GM23338 (cell line): Measurements from ENCODE around the gene RSAD1. TPM values are rescaled to one million over a fixed set of nuclear protein-coding genes. Genes with fewer than 3 reads are reported as not detected.

Source experiments
- CREB1 ChIP-seq: fragments of 250-450 bp; sonication (Bioruptor Pico); IDR thresholded peaks from 2 replicates; pipeline ENCODE4 v1.5.0; 2020; ENCODE audit warnings: low read depth, mild to moderate bottlenecking, moderate library complexity
- REST ChIP-seq: IDR thresholded peaks from one replicate; pipeline ENCODE4 v1.6.1; 2018; ENCODE audit warnings: antibody characterized with exemption; ENCODE audit not compliant: unreplicated experiment
- ZNF114 ChIP-seq: fragments of 250-450 bp; sonication (Bioruptor Pico); IDR thresholded peaks from 2 replicates; pipeline ENCODE4 v1.5.0; 2020; ENCODE audit warnings: mild to moderate bottlenecking, moderate library complexity
- polyA plus RNA-seq: library from polyadenylated mRNA; unstranded; fragments of >200 nt; fragmentation: Nextera tagmentation; extraction: Ambion mirVana; gene quantifications from 2 replicates; pipeline ENCODE4 v1.2.1, GENCODE V29; 2016
- total RNA-seq: library from RNA; depleted of rRNA; stranded (reverse); fragments of >200 nt; shearing (Covaris generic); gene quantifications from 2 replicates; pipeline ENCODE4 v1.2.3, GENCODE V29; 2014
- TF ChIP-seq, protein P1 (sequence below): fragments of 250-450 bp; sonication (Bioruptor Pico); IDR thresholded peaks from 2 replicates; pipeline ENCODE4 v1.5.0; 2020; ENCODE audit warnings: mild to moderate bottlenecking, moderate library complexity
- TF ChIP-seq, protein P2 (sequence below): IDR thresholded peaks from 2 replicates; pipeline ENCODE4 v1.6.1; 2016; ENCODE audit warnings: antibody characterized with exemption

RSAD1 gene
- total and polyA plus RNA-seq, 2 experiments from 2014 or later = 18.4 to 28.7 TPM

DNA sequence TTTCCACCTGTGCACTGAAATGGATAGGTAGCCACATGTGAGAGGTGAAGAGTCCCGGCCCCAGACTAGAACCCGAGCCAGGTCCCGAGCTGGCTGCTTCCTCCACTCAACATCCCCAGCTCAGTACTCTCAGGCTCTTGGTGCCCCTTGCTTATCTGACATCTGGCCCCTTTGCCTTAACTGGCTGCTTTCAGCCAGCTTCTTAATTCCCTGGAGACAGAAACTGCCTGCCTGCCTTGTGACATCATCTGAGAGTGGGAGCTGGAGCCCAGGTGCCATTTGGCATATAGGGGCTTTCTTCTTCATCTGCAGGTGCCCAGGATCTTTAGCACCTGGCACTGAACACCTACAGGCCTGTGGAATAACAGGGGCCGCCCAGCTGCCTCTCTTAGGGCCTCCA, 18.9 kb upstream of the RSAD1 start (continued):
- TF ChIP-seq, protein P1, sequence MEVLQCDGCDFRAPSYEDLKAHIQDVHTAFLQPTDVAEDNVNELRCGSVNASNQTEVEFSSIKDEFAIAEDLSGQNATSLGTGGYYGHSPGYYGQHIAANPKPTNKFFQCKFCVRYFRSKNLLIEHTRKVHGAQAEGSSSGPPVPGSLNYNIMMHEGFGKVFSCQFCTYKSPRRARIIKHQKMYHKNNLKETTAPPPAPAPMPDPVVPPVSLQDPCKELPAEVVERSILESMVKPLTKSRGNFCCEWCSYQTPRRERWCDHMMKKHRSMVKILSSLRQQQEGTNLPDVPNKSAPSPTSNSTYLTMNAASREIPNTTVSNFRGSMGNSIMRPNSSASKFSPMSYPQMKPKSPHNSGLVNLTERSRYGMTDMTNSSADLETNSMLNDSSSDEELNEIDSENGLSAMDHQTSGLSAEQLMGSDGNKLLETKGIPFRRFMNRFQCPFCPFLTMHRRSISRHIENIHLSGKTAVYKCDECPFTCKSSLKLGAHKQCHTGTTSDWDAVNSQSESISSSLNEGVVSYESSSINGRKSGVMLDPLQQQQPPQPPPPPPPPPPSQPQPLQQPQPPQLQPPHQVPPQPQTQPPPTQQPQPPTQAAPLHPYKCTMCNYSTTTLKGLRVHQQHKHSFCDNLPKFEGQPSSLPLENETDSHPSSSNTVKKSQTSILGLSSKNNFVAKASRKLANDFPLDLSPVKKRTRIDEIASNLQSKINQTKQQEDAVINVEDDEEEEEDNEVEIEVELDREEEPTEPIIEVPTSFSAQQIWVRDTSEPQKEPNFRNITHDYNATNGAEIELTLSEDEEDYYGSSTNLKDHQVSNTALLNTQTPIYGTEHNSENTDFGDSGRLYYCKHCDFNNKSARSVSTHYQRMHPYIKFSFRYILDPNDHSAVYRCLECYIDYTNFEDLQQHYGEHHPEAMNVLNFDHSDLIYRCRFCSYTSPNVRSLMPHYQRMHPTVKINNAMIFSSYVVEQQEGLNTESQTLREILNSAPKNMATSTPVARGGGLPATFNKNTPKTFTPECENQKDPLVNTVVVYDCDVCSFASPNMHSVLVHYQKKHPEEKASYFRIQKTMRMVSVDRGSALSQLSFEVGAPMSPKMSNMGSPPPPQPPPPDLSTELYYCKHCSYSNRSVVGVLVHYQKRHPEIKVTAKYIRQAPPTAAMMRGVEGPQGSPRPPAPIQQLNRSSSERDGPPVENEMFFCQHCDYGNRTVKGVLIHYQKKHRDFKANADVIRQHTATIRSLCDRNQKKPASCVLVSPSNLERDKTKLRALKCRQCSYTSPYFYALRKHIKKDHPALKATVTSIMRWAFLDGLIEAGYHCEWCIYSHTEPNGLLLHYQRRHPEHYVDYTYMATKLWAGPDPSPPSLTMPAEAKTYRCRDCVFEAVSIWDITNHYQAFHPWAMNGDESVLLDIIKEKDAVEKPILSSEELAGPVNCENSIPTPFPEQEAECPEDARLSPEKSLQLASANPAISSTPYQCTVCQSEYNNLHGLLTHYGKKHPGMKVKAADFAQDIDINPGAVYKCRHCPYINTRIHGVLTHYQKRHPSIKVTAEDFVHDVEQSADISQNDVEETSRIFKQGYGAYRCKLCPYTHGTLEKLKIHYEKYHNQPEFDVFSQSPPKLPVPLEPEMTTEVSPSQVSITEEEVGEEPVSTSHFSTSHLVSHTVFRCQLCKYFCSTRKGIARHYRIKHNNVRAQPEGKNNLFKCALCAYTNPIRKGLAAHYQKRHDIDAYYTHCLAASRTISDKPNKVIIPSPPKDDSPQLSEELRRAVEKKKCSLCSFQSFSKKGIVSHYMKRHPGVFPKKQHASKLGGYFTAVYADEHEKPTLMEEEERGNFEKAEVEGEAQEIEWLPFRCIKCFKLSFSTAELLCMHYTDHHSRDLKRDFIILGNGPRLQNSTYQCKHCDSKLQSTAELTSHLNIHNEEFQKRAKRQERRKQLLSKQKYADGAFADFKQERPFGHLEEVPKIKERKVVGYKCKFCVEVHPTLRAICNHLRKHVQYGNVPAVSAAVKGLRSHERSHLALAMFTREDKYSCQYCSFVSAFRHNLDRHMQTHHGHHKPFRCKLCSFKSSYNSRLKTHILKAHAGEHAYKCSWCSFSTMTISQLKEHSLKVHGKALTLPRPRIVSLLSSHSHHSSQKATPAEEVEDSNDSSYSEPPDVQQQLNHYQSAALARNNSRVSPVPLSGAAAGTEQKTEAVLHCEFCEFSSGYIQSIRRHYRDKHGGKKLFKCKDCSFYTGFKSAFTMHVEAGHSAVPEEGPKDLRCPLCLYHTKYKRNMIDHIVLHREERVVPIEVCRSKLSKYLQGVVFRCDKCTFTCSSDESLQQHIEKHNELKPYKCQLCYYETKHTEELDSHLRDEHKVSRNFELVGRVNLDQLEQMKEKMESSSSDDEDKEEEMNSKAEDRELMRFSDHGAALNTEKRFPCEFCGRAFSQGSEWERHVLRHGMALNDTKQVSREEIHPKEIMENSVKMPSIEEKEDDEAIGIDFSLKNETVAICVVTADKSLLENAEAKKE = no peak
- TF ChIP-seq ZNF114 = no peak
- TF ChIP-seq, protein P2, sequence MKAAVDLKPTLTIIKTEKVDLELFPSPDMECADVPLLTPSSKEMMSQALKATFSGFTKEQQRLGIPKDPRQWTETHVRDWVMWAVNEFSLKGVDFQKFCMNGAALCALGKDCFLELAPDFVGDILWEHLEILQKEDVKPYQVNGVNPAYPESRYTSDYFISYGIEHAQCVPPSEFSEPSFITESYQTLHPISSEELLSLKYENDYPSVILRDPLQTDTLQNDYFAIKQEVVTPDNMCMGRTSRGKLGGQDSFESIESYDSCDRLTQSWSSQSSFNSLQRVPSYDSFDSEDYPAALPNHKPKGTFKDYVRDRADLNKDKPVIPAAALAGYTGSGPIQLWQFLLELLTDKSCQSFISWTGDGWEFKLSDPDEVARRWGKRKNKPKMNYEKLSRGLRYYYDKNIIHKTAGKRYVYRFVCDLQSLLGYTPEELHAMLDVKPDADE = no peak
- no peak for TF ChIP-seq CREB1 (CRISPR knock-in tag)
- TF ChIP-seq REST = no peak
